Astrocyte (in vitro differentiated cells and primary cell): ENCODE results near the gene PSMG4.

Experiments used
- EZH2 ChIP-seq: IDR thresholded peaks from 2 replicates; pipeline ENCODE4 v1.6.1; 2012; ENCODE audit warnings: mild to moderate bottlenecking, low read length, inconsistent platforms; ENCODE audit not compliant: insufficient read depth
- TF ChIP-seq, protein P1 (sequence below): IDR thresholded peaks from 2 replicates; pipeline ENCODE4 v1.5.1; 2011; ENCODE audit warnings: low read depth, mild to moderate bottlenecking, inconsistent platforms, low read length, moderate library complexity; ENCODE audit not compliant: insufficient read depth

DNA sequence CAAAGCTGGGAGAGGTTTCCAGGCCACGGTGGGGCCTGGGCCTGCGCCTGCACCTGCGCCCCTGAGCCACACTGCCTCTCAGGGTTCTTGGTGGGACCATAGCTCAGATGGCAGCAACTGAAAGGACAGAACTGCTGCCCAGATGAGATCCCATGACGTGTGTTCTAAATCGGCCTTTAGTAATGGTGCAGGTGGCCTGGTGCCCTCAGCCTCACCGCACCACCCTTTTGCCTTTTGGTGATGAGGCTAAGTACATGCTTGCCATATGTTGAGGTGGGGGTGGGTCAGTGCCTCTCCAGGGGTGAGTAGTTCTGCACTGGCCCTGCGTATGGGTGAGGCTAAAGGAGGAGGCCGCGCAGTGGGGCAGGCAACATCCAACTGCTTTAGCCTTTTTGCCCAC, 7.4 kb downstream of the PSMG4 start:
- TF ChIP-seq, protein P1, sequence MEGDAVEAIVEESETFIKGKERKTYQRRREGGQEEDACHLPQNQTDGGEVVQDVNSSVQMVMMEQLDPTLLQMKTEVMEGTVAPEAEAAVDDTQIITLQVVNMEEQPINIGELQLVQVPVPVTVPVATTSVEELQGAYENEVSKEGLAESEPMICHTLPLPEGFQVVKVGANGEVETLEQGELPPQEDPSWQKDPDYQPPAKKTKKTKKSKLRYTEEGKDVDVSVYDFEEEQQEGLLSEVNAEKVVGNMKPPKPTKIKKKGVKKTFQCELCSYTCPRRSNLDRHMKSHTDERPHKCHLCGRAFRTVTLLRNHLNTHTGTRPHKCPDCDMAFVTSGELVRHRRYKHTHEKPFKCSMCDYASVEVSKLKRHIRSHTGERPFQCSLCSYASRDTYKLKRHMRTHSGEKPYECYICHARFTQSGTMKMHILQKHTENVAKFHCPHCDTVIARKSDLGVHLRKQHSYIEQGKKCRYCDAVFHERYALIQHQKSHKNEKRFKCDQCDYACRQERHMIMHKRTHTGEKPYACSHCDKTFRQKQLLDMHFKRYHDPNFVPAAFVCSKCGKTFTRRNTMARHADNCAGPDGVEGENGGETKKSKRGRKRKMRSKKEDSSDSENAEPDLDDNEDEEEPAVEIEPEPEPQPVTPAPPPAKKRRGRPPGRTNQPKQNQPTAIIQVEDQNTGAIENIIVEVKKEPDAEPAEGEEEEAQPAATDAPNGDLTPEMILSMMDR: no peak
- TF ChIP-seq EZH2: no peak
